K562 (cell line): ENCODE measurements around the gene ERVW-1. TPM values are rescaled to one million over a fixed set of nuclear protein-coding genes. Genes with fewer than 3 reads are reported as not detected.

Source experiments
- ATAC-seq: fragments of 200-7000 bp; cut with Tn5 transposase; 3 replicates; pipeline ENCODE4 v1.9.1; 2020; ENCODE audit warnings: moderate library complexity
- BruUV-seq: library from RNA; stranded (reverse); fragments of 400-500 nt; replicated peaks from 2 replicates; lab custom pipeline; 2021; lab: Mats Ljungman, UMichigan
- CTCF ChIA-PET: fragments of 300-600 bp; formaldehyde crosslinking; extraction: SDS; loops from one replicate; lab custom pipeline; 2021; ENCODE audit warnings: low intra/inter-chr PET ratio; lab: Yijun Ruan, JAX
- POLR2A ChIA-PET: fragments of 300-600, 350-650 bp; sonication (Branson Sonifier 250); formaldehyde crosslinking; extraction: SDS; loops from one replicate; lab custom pipeline; 2021; ENCODE audit warnings: antibody characterized with exemption, inconsistent platforms; lab: Yijun Ruan, JAX
- DNase-seq, 4 experiments: peaks; one replicate each; pipeline versions ENCODE4 v3.0.0 to v3.0.0-alpha.2; 2011 to 2018; ENCODE audit warnings: low spot score in 3 of 4, mixed read lengths in 3 of 4; ENCODE audit errors: extremely low read depth in 1 of 4
- FAIRE-seq: peaks from 2 replicates; lab custom pipeline; 2011; peaks lifted over from hg19 to GRCh38; lab: Jason Lieb, UNC
- H2AFZ ChIP-seq: 2 replicates; pipeline ENCODE4 v1.6.0; 2011; ENCODE audit warnings: low read depth, low read length, control low read depth, inconsistent platforms
- H3K27ac ChIP-seq: fragments of 200-600 bp; 3 replicates; pipeline ENCODE4 v1.8.0; 2011; ENCODE audit warnings: low read depth, mild to moderate bottlenecking, control low read depth, inconsistent platforms, low read length, moderate library complexity, mixed read lengths; ENCODE audit errors: extremely low read depth
- H3K27me3 ChIP-seq, 2 experiments: fragments of 300-600 bp in 1 of 2; 2 replicates in 1 of 2; 3 replicates in 1 of 2; pipeline versions ENCODE4 v1.6.0 to v1.8.0; 2011; ENCODE audit warnings: inconsistent platforms in 2 of 2, low read length in 2 of 2, mild to moderate bottlenecking in 1 of 2, mixed read lengths in 1 of 2, moderate library complexity in 1 of 2; ENCODE audit not compliant: control insufficient read depth in 2 of 2, insufficient read depth in 2 of 2
- H3K36me3 ChIP-seq: fragments of 300-600 bp; 3 replicates; pipeline ENCODE4 v1.8.0; 2011; ENCODE audit warnings: mild to moderate bottlenecking, low read length, inconsistent platforms; ENCODE audit not compliant: control insufficient read depth, insufficient read depth
- H3K4me1 ChIP-seq, 2 experiments: fragments of 200-600 bp in 1 of 2; replicated peaks in 1 of 2; 2 replicates in 1 of 2; 3 replicates in 1 of 2; pipeline versions ENCODE4 v1.5.1 to v1.8.0; 2011; ENCODE audit warnings: inconsistent platforms in 2 of 2, low read length in 2 of 2, mild to moderate bottlenecking in 1 of 2, mixed read lengths in 1 of 2, moderate library complexity in 1 of 2; ENCODE audit not compliant: control insufficient read depth in 2 of 2, insufficient read depth in 2 of 2
- H3K4me2 ChIP-seq: 2 replicates; pipeline ENCODE4 v1.6.1; 2011; ENCODE audit warnings: low read length, control low read depth, inconsistent platforms, mixed read lengths; ENCODE audit not compliant: insufficient read depth
- H3K4me3 ChIP-seq: fragments of 200-600 bp; sonication (generic), shearing (Covaris generic); 2 replicates; pipeline ENCODE4 v1.5.1; 2016; ENCODE audit warnings: control low read depth, inconsistent platforms
- H3K79me2 ChIP-seq: fragments of 200-600 bp; 3 replicates; pipeline ENCODE4 v1.8.0; 2011; ENCODE audit warnings: low read length, inconsistent platforms; ENCODE audit not compliant: control insufficient read depth, insufficient read depth
- H3K9ac ChIP-seq, 2 experiments: 2 replicates each; pipeline versions ENCODE4 v1.6.0 to v1.6.1; 2011; ENCODE audit warnings: low read depth in 2 of 2, low read length in 2 of 2, control low read depth in 1 of 2, inconsistent platforms in 1 of 2, mild to moderate bottlenecking in 1 of 2, mixed read lengths in 1 of 2; ENCODE audit not compliant: insufficient read depth in 1 of 2
- H3K9me1 ChIP-seq: one replicate; pipeline ENCODE4 v1.6.0; 2011; ENCODE audit warnings: inconsistent platforms, mild to moderate bottlenecking, low read length, moderate library complexity; ENCODE audit not compliant: control insufficient read depth, insufficient read depth
- H3K9me3 ChIP-seq: replicated peaks from 2 replicates; pipeline ENCODE4 v1.5.1; 2011; ENCODE audit warnings: low read depth, low read length, inconsistent platforms; ENCODE audit not compliant: control insufficient read depth, insufficient read depth
- H4K20me1 ChIP-seq: replicated peaks from 2 replicates; pipeline ENCODE4 v1.6.1; 2011; ENCODE audit warnings: low read length, inconsistent platforms, mixed read lengths; ENCODE audit not compliant: control insufficient read depth, insufficient read depth
- ATF3 ChIP-seq, 2 experiments: fragments of 450-650 bp in 1 of 2; sonication (generic) in 1 of 2; formaldehyde crosslinking in 1 of 2; IDR thresholded peaks in 1 of 2; conservative IDR thresholded peaks in 1 of 2; 2 replicates each; pipeline versions ENCODE4 v1.6.1 to v1.8.1; 2016 to 2023; ENCODE audit warnings: mild to moderate bottlenecking in 2 of 2, moderate library complexity in 2 of 2, inconsistent platforms in 1 of 2, missing genetic modification reagents in 1 of 2
- CBFA2T3 ChIP-seq: fragments of 450-650 bp; IDR thresholded peaks from 2 replicates; pipeline ENCODE4 v1.6.1; 2017
- CEBPB ChIP-seq: fragments of 450-650 bp; IDR thresholded peaks from 2 replicates; pipeline ENCODE4 v1.6.1; 2016; ENCODE audit warnings: missing genetic modification characterization, missing compliant biosample characterization
- FOXM1 ChIP-seq, 2 experiments: fragments of 450-650 bp in 1 of 2; sonication (generic) in 1 of 2; formaldehyde crosslinking in 1 of 2; IDR thresholded peaks; 2 replicates each; pipeline versions ENCODE4 v1.6.1 to v1.9.0; 2017 to 2022; ENCODE audit warnings: low read depth in 2 of 2, mild to moderate bottlenecking in 2 of 2, missing genetic modification reagents in 1 of 2, moderate library complexity in 1 of 2
- SMARCA4 ChIP-seq: fragments of 450-650 bp; IDR thresholded peaks from 2 replicates; pipeline ENCODE4 v1.6.1; 2016
- STAT6 ChIP-seq: sonication (generic); formaldehyde crosslinking; IDR thresholded peaks from 2 replicates; pipeline ENCODE4 v1.8.1; 2023; ENCODE audit warnings: mild to moderate bottlenecking, missing genetic modification reagents
- TSC22D4 ChIP-seq: fragments of 450-650 bp; IDR thresholded peaks from 2 replicates; pipeline ENCODE4 v1.6.1; 2016; ENCODE audit warnings: missing genetic modification characterization, missing biosample characterization, control low read depth
- ZNF77 ChIP-seq: fragments of 250-450 bp; sonication (Bioruptor Pico); IDR thresholded peaks from 2 replicates; pipeline ENCODE4 v1.5.0; 2020
- WGBS: fragments of 100-300 bp; shearing (Covaris generic); methylation state at CpG from one replicate; pipeline ENCODE4 v1.1.6; 2016; ENCODE audit warnings: low coverage, mixed read lengths; ENCODE audit not compliant: insufficient coverage; ENCODE audit errors: missing lambda C conversion rate; 5-methylcytosine and 5-hydroxymethylcytosine counted together
- in situ Hi-C: fragments of 300-500 bp; cut with MboI; formaldehyde crosslinking; loops from 4 replicates; pipeline ENCODE4 v1.15.0; 2018; ENCODE audit warnings: inconsistent platforms, mixed read lengths
- intact Hi-C: fragments of 100-400 bp; cut with micrococcal nuclease; formaldehyde crosslinking; loops from 2 replicates; pipeline ENCODE4 v1.14.2; 2022
- polyA plus RNA-seq, 8 experiments: library from polyadenylated mRNA; depleted of rRNA in 4 of 8; stranded (reverse) in 5 of 8; unstranded in 3 of 8; fragments of >200 nt; fragmentation: Nextera tagmentation in 2 of 8; fragmentation: Illumina TruSeq in 1 of 8; extraction: Ambion mirVana in 2 of 8; extraction: Trizol in 1 of 8; gene quantifications; 2 replicates each; pipeline versions ENCODE4 v1.2.1 to v1.2.3, GENCODE V29; 2011 to 2014; ENCODE audit warnings: inconsistent platforms in 1 of 8, missing spikeins in 1 of 8
- total RNA-seq, 7 experiments: library from RNA; depleted of rRNA in 6 of 7; stranded (reverse); fragments of >200 nt in 6 of 7; fragmentation: Illumina TruSeq in 2 of 7; extraction: Trizol in 2 of 7; gene quantifications; 2 replicates each; pipeline versions ENCODE4 v1.2.1 to v1.2.3, GENCODE V29; 2011 to 2021; ENCODE audit warnings: low replicate concordance in 1 of 7

ERVW-1 gene
- total and polyA plus RNA-seq, 9 of the 15 experiments (the other 6 are each of a cell fraction or from before 2014, with no cell fraction given), result not detected

- Histone ChIP-seq H3K4me2 (no peak overlapping the region), H3K9me1 (no peaks in the 10 kb centered on the region), H2AFZ (no peak overlapping the region), H3K4me3 (no peak overlapping the region), H3K27me3 (no peaks in the 10 kb centered on the region), H3K9ac (no peak overlapping the region), H3K27ac (no peak overlapping the region), H4K20me1 (no peaks in the 10 kb centered on the region), H3K4me1 (no peaks in the 10 kb centered on the region; a peak in 2 of 5 replicates), H3K36me3 (no peaks in the 10 kb centered on the region), H3K79me2 (no peaks in the 10 kb centered on the region), H3K9me3 (no peaks in the 10 kb centered on the region)
- TF ChIP-seq TSC22D4 (tag), result no peak
- TF ChIP-seq ATF3 (IDR thresholded peaks at IDR 0.05), result peak; percentile 58
- no peak for TF ChIP-seq ATF3 (CRISPR knock-in tag; conservative IDR thresholded peaks at IDR 0.05)
- ChIA-PET POLR2A (no interaction called here), CTCF (no interaction called here)
- FAIRE-seq, result no peak
- ATAC-seq, result no peak
- 63% methylated on average over 8 of the region's 8 CpGs for WGBS
- in situ Hi-C loops, result loop anchor here (10.0 kb wide), 1 partner anchor 298 kb away; the partner anchor contains the start of gene CYP51A1
- DNase-seq, result no peak
- no TSS peak for BruUV-seq
- intact Hi-C loops, result no loop called here
Measured at GRCh38 chr7:92433019-92433418, 44.7 kb downstream of the ERVW-1 start.

GRCh38 chr7:92432299-92432946 lies 45.3 kb downstream of the ERVW-1 start:
- intact Hi-C loops (no loop called here), in situ Hi-C loops (loop anchor here (10.0 kb wide), 1 partner anchor 298 kb away; the partner anchor contains the start of gene CYP51A1)
- Histone ChIP-seq H3K27ac (no peak overlapping the region), H3K79me2 (no peaks in the 10 kb centered on the region), H3K4me3 (no peak overlapping the region), H3K9ac (no peak overlapping the region), H3K36me3 (no peaks in the 10 kb centered on the region), H3K9me3 (no peaks in the 10 kb centered on the region), H4K20me1 (no peaks in the 10 kb centered on the region), H2AFZ (no peak overlapping the region), H3K4me1 (no peaks in the 10 kb centered on the region; a peak in 2 of 5 replicates), H3K27me3 (no peaks in the 10 kb centered on the region)
- DNase-seq (no peak), ATAC-seq (peak; percentile 40), FAIRE-seq (no peak)
- POLR2A ChIA-PET, result no interaction called here
- 20% methylated on average over 3 of the region's 3 CpGs for WGBS
- CTCF ChIA-PET, result no interaction called here
- BruUV-seq, result no TSS peak
- TF ChIP-seq CEBPB (tag) (peak; percentile 83), ZNF77 (CRISPR knock-in tag) (no peak), SMARCA4 (no peak), FOXM1 (IDR thresholded peaks at IDR 0.05; ENCODE audit: low read depth) (no peak), FOXM1 (CRISPR knock-in tag; IDR thresholded peaks at IDR 0.05; ENCODE audit: low read depth) (no peak), CBFA2T3 (0 out of 2 replicates have a peak, but pooled peaks have one; percentile 4), STAT6 (no peak)
- TF ChIP-seq, all 486 proteins: peak for 2
- Histone ChIP-seq H3K9me1 (no peaks in the 10 kb centered on the region), H3K4me2 (no peak overlapping the region)
